ENCODE measurements around the gene SDHB.

- TF ChIP-seq CTCF (IDR thresholded peaks at IDR 0.05): no peak
- TF ChIP-seq POLR2A (IDR thresholded peaks at IDR 0.05): no peak
- no peak for TF ChIP-seq EP300 (IDR thresholded peaks at IDR 0.05)
- TF ChIP-seq POLR2AphosphoS5 (IDR thresholded peaks at IDR 0.05): no peak
Observed at GRCh38 chr1:17081439-17081838, 27.6 kb upstream of the SDHB start.

Data from sigmoid colon (tissue), 4 donors.